Occipital lobe (tissue), 2 donors: ENCODE results near the gene IGF2R. TPM values are rescaled to one million over a fixed set of nuclear protein-coding genes. Genes with fewer than 3 reads are reported as not detected.
"Not testable (repeated sequence)": the region's sequence is repeated elsewhere in the genome, so short reads cannot be mapped to it uniquely, and the experiment has no call there.

Experiments
- DNase-seq: peaks from one replicate; lab custom pipeline; 2025; lab: John Stamatoyannopoulos, UW
- total RNA-seq: library from RNA; depleted of rRNA; stranded (reverse); fragments of >200 nt; gene quantifications from one replicate; pipeline ENCODE4 v1.2.3, GENCODE V29; 2014

IGF2R gene
- total RNA-seq, 1 donor from 2014 or later = 36.7 TPM

DNA sequence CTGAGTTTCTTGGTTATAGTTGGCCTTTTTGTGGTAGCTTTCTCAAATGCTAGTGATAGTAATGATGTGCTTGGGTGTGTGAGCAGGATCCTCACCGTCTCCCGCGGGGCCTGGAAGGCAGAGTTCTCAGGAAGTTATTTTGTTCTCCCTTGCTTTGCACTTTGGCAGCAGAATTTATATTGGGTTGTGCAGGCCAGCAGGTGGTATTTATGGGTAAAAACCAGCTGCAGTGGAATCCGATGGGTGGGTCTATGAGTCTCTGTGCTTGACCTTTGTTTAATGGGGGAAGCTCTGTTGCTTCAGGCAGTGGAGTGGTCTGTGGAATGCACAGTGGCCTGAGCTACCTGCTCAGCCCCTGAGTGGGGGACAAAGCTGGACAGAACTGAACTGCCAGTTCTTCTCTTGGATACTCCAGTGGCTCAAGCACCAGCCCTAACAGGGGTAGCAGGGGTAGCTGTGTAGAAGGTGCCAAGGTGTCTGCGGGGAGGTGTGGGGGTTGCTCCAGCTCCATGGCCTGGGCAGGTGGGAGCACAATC is 27.3 kb downstream of the IGF2R start:
- DNase-seq = no peak

DNA sequence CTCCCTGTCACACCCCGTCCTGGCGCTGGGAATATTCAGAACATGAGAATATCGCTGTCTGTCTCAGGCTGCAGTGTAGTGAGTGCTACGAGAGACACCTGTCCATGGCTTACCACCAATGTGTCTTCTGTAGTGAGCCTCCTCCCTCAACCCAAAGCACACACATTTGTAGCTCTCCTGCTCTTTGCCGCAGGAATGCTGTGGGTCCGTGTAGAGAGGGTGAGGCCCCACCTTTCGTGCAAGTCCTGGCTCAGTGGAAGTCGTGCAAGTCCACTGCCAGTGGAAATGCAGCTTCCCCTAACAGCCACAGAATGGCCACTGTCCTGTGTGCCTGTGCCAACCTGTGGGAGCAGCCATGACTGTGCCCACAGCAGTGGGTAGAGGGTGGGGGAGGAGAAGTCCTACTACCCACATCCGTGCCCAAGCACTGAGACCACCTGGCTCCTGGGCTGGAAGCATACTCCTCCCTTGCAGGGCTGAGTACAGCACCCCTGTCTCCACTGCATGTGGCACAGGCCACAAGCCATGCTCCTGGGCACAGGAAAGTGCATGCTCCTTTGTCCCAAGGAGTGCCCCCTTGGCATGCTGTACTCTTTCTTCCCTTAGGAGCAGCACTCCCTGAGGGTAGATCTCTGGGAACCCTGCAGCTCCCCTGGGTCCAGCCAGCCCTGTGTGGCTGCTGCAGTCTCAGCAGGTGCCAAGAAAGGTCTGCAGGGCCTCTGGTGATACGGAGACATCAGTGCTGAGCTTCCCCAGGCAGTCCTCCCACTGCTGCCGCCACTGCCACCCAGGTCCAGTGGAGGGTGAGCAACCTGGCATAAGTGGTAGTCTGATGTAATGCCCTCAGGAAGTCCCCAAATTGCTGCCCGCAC is 28.0 kb downstream of the IGF2R start:
- DNase-seq = no peak

- DNase-seq = no peak
Measured at GRCh38 chr6:159997498-159998101, 28.7 kb downstream of the IGF2R start.

DNA sequence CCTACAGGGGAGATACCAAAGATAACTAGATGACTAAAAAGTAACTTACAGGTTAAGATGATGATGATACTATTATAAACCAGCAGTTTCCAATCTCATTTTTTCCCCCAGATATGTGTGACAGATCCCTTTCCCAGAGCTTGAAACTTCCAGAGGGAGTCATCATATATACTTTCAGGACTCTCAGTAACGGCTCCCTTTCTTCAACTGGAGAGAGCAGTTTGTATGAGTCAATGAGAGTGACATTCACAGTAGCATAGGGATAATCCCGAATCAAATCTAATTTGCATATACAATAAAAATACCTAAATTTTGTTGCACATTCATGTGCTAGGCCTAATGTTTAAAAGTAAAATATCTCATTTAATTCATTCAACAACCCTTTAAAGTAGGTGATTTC is 29.7 kb downstream of the IGF2R start:
- DNase-seq = no peak

GRCh38 chr6:159999240-159999671 is 30.4 kb downstream of the IGF2R start:
- DNase-seq = no peak

GRCh38 chr6:160000280-160000704 is 31.4 kb downstream of the IGF2R start:
- no peak for DNase-seq

DNA sequence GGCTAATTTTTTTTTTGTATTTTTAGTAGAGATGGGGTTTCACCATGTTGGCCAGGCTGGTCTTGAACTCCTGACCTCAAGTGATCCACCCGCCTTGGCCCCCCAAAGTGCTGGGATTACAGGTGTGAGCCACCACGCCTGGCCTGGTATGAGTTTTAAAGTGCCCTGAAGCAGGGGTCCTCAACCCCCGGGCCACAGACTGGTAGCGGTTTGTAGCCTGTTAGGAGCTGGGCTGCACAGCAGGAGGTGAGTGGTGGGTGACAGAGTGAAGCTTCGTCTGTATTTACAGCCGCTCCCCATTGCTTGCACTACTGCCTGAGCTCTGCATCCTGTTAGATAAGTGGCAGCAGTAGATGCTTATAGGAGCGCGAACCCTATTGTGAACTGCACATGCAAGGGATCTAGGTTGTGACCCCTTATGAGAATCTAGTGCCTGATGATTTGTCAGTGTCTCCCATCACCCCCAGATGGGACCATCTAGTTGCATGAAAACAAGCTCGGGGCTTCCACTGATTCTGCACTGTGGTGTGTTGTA is 32.1 kb downstream of the IGF2R start:
- not testable (repeated sequence) for DNase-seq

DNA sequence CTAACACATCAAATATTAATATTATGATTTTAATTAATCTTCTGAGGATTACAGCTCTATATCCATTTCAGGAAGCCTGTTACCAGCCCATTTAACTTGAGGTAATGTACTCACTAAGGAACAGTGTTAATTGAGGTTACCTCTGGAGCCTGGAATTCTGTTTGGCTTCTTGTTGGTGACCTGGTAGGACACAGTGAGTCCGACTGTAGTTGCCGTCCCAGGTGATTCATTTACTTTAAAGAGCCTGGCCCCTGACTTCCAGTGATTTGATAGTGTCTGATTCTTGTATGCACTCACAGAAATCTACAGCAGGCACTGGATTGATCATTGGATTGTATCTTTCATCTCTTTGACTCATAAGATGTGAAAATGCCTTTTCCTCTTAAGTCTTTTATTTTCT is 34.0 kb downstream of the IGF2R start:
- DNase-seq = no peak

DNA sequence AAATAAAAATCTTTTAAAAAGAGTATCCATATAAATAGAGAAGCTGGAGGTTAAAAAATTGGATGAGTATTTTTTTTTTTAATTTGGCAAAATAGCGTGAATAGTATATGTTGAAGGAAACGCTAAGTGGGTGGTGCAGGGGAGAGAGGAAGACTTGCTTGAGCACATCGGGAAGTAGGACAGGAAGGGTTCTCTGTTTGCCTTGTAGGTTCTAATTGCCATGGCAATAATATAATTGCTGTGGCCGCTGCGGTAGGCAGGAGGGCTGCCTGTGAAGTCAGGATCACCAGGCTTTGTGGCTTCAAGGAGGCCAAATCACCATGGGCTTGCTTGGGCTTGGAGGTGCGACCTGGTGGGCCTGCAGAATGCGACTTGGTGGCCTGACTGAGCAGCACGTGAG is 35.1 kb downstream of the IGF2R start:
- DNase-seq = no peak

DNA sequence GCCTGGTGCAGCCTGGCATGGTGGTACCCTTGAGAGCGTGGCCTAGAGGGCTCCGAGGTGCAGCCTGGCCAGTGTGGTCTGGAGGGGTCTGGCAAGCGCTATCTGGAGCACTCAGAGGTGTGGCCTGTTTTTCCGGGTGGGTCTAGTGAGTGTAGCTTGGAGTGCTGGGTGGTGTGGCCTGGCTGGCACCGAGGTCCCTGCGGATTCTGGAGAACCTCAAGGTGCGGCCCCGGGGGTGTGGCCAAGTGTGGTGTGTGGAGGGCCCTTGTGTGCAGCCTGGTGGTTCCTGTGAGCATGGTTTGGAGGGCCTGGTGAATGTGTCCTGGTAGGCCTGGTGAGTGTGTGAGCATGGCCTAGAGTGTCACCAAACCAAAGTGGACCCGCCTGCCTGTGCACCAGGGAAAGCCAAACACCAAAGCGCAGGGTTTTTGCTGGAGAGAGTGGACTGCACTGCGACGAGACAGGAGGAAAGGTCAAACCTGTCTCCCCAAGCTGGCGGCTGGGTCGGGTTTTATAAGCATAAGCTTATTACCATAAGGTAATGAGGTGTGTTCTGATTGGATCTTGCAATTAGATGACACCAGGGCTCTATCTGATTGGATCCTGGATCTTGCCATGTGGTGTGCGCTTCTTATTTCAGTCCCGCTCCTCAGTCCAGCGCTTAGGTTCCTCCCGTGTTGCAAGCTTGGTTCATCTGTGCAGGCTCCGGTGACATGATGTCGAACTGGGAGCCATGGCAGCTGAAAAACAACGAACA is 35.7 kb downstream of the IGF2R start:
- no peak for DNase-seq

- DNase-seq = no peak
Measured at GRCh38 chr6:160005211-160005610, 36.3 kb downstream of the IGF2R start.

DNA sequence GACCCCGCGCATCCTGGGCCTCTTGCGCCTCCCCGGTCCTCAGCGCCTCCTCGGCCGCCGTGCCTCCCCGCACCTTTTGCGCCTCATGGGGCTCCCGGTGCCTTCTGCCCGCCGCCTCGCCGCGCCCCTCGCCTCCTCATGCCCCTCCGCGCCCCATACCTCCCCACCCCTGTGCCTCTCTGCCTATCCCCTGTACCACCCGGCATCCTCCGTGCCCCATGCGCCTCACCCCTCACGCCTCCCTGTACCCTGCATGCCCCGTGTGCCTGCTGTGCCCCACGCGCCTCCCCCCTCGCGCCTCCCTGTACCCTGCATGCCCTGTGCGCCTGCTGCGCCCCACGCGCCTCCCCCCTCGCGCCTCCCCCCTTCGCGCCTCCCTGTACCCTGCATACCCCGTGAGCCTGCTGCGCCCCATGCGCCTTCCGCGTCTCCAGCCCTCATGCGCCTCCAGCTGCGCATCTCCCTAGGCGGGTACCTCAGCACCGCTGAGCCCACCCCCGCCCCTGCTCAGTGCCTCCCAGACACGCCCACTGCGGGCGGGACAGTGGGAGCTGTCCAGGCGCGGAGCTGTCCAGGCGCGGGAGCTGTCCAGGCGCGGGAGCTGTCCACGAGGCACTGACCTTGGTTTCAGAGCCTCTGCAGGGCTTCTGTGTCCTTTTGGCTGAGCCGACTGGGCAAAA is 37.1 kb downstream of the IGF2R start:
- no peak for DNase-seq

GRCh38 chr6:160007145-160007544 is 38.3 kb downstream of the IGF2R start:
- no peak for DNase-seq

DNA sequence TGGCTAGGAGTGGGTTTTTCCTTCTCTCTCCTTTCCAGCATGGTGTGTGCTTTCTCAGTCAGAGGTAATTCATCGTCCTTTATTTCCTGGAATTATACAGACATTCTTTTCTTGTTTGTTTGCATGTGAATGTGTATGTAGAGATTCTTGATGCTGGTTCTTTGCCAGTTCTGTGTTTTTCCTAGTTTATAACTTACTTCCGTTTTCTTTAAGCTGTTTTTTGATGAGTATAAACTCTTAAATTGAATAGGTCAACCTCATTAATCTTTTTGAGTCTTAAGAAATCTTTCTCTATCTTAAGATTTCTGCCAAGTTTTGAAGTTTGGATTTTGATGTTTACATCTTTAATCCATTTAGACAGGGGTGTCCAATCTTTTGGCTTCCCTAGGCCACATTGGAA is 38.7 kb downstream of the IGF2R start:
- no peak for DNase-seq

DNA sequence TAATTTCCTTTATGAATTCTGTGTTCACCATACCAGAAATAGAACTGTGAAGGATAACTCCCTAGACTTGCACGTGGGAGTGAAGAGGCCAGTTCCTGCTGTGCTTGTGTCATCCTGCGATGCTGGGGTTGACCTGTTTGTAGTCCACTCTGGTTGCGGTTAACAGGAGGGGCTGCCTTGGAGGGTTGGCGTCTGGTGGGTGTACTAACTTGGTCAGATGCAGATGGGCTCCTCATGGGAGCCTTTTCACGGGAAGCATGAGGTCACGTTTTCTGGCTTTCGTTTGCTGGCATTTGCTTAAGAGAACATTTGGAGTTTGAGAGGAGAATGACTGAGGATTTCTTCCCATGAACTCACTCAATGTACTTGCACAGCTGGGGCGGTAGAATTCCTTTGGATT is 41.2 kb downstream of the IGF2R start:
- DNase-seq = no peak

- no peak for DNase-seq
Measured at GRCh38 chr6:160013987-160014868, 45.3 kb downstream of the IGF2R start.

- DNase-seq = no peak
Measured at GRCh38 chr6:160014869-160015182, 45.9 kb downstream of the IGF2R start.

- no peak for DNase-seq
Measured at GRCh38 chr6:160015778-160016684, 47.1 kb downstream of the IGF2R start.

DNA sequence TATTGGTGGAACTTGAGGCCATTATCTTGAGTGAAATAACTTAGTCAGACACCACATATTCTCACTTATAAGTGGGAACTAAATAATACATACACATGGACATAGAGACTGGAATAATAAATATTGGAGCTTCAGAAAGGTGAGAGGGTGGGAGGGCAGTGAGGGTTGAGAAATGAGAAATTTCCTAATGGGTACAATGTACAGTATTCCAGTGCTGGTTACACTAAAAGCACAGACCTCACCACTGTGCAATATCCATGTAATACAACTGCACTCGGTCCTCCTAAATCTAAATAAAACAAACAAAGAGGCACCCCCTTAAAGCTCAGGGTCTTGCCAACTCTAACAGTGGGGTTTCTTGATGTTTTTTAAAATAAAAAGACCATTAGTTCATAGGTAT is 53.2 kb downstream of the IGF2R start:
- DNase-seq = no peak
